UCSD-AML1 (cell line): ENCODE results near the gene CCL23.
"Not testable (repeated sequence)": the region's sequence is repeated elsewhere in the genome, so short reads cannot be mapped to it uniquely, and the experiment has no call there.

Experiments used
- DNase-seq: peaks from one replicate; lab custom pipeline; 2025; ENCODE audit not compliant: unreplicated experiment; lab: John Stamatoyannopoulos, UW

Gene CCL23

GRCh38 chr17:36004594-36005108 is 13.1 kb downstream of the CCL23 start:
- DNase-seq = no peak

- no peak for DNase-seq
These were observed 15.1 kb downstream of the CCL23 start for GRCh38 chr17:36002631-36003030.

GRCh38 chr17:36001862-36002603 is 15.7 kb downstream of the CCL23 start:
- DNase-seq = no peak

- DNase-seq = no peak
These were observed 16.5 kb downstream of the CCL23 start, which contains the start of gene CCL15 for GRCh38 chr17:36001110-36001771. Gene CCL15, minus strand, starts transcription at chr17:36001553. Its CDS starts 61 bp downstream, at chr17:36001492.

- no peak for DNase-seq
These were observed 17.1 kb downstream of the CCL23 start for GRCh38 chr17:36000732-36001109.

GRCh38 chr17:35998756-35999155 is 19.0 kb downstream of the CCL23 start:
- no peak for DNase-seq

- no peak for DNase-seq
These were observed 19.7 kb downstream of the CCL23 start for GRCh38 chr17:35998018-35998545.

GRCh38 chr17:35995346-35995745 is 22.4 kb downstream of the CCL23 start:
- DNase-seq = not testable (repeated sequence)

GRCh38 chr17:35991075-35991474 is 26.7 kb downstream of the CCL23 start:
- DNase-seq = no peak

GRCh38 chr17:35988164-35988563 is 29.6 kb downstream of the CCL23 start:
- DNase-seq = no peak

GRCh38 chr17:35986643-35987042 is 31.1 kb downstream of the CCL23 start, which contains the start of gene CCL14:
Gene CCL14, minus strand, starts transcription at chr17:35986729. Its CDS starts 80 bp downstream, at chr17:35986649.
- DNase-seq = no peak

GRCh38 chr17:35984140-35984539 is 33.6 kb downstream of the CCL23 start:
- no peak for DNase-seq

- DNase-seq = no peak
These were observed 35.2 kb downstream of the CCL23 start for GRCh38 chr17:35982409-35983191.

- DNase-seq = no peak
These were observed 35.9 kb downstream of the CCL23 start for GRCh38 chr17:35981908-35982330.

GRCh38 chr17:35981246-35981645 is 36.5 kb downstream of the CCL23 start, which contains the start of gene CCL16:
Gene CCL16, minus strand, starts transcription at chr17:35981497. Its CDS starts 77 bp downstream, at chr17:35981420.
- no peak for DNase-seq

- DNase-seq = no peak
These were observed 39.4 kb downstream of the CCL23 start for GRCh38 chr17:35978346-35978745.

GRCh38 chr17:35977509-35977908 is 40.3 kb downstream of the CCL23 start:
- DNase-seq = no peak

GRCh38 chr17:35973333-35974260 is 44.2 kb downstream of the CCL23 start:
- no peak for DNase-seq

- DNase-seq = no peak
These were observed 44.8 kb downstream of the CCL23 start for GRCh38 chr17:35972945-35973332.

GRCh38 chr17:35972535-35972934 is 45.2 kb downstream of the CCL23 start:
- no peak for DNase-seq
